ENCODE results near the gene KCNAB1.

The KCNAB1 gene

GRCh38 chr3:156511987-156512677 is 391.8 kb downstream of the KCNAB1 start:
- DNase-seq: no peak

- DNase-seq: no peak
These were observed 393.2 kb downstream of the KCNAB1 start for GRCh38 chr3:156513619-156514018.

DNA sequence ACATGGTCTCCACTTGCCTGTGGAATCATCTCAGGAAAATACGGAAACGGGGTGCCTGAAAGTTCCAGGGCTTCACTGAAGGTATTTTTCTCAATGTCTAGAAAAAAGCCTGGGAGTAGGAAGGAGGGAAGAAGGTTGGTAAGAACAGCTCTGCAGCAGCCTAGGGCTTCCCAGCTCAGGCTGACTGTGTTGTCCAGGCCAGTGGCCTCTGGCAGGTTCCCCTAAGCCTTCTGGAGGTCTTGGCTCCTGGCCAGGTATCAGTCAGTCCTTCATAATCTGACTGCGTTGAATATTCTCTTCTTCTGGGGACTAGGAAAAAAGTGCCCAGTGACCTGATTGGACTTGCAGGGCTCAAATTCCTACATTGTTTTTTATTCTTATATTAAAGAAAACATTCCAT is 395.9 kb downstream of the KCNAB1 start:
- DNase-seq: no peak

DNA sequence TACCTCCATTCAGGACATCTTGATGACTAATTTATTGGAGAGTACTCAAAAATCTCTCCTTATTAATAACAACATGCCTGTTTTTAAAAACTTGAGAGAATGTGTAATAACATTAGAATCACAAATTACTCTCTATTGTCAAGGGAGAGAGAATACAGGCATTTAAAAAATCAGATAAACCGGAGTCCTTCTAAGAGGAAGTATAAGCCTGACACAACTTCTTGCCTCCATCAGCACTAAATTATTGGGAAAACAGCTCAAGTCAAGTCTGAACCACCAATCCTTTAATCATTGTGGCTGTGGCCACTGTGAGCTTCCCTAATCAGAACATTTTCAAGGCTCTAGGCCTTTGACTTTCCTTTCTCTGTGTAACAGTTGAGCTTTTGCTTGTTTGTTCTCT is 396.6 kb downstream of the KCNAB1 start:
- DNase-seq: no peak

DNA sequence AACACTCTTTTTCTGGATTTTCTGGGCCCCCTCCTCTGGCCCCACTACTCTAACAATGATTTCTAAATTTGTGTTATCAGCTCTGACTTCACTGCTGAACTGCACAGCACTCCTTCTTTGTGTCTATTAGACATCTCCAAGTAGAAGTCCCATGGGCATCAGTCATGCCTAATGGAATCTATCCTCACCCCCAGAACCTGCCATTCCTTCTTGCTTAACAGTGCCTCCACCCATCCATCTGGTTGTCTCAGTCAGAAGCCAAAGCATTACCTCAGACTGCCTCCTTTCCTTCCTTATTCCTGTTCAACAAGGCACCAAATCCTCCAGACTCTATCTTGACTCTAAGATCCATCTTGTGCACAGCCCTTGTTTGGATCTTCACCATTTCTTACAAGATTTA is 398.3 kb downstream of the KCNAB1 start:
- DNase-seq: no peak

DNA sequence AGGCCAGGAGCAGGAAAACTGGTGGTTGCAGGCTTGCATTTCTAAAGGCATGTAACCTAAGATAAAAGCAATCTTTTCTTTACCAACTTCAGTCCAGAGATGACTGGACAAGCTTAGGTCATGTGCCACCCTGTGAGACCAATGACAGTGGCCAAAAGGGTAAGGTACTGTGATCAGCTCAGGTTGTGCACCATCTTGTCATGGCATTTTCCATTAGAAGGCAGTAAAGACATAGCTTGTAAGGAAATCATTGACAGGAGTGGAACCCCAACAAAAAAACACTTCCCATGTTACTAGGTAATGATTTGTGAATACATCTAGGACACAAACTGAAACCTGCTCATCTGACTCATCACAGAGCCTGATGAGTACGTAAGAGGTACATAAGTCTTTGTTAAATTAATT is 399.4 kb downstream of the KCNAB1 start:
- DNase-seq: no peak

DNA sequence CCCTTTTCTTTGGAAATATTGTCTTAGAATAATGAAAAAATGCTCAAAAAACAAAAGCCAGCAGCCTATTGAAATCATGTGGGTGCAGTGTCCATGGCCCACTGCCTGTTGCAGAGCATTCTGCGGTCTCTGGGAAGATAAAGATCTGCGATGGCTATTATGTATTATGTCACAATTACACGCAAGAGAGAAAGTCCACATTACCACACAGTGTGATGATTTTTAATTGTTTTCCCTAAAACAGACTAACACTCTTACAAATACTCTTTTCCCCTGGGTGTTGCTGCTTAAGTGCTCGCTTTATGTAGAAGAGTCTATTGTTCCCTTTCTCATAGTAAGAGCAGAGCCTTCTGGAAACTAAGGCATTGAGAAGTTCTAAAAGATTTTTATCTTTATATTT is 402.3 kb downstream of the KCNAB1 start:
- no peak for DNase-seq

- DNase-seq: no peak
These were observed 405.4 kb downstream of the KCNAB1 start for GRCh38 chr3:156525808-156526207.

- DNase-seq: no peak
These were observed 406.7 kb downstream of the KCNAB1 start for GRCh38 chr3:156527060-156527459.

DNA sequence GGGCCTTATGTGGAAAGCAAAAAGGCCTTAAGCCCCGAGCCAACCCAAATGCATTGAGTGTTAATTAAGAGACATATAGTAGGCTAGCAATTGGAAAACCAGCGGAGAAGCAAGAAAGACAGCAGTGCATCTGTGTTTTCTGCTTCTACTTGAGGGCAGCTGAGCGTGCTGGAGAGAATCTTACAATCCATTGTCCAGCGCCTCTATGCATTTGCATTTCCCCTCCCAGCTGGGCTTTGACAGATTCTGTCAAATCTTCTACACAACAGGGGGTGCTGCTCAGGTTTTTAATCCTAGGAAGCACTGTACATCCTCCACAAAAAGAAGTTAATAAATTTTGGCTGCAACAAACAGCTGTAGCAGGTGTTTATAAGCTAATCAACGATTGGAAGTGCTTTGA is 410.6 kb downstream of the KCNAB1 start:
- no peak for DNase-seq

GRCh38 chr3:156532730-156533129 is 412.4 kb downstream of the KCNAB1 start:
- DNase-seq: no peak

- no peak for DNase-seq
These were observed 412.8 kb downstream of the KCNAB1 start for GRCh38 chr3:156533205-156533604.

GRCh38 chr3:156535162-156535627 is 414.8 kb downstream of the KCNAB1 start:
- peak; percentile 53 for DNase-seq

DNA sequence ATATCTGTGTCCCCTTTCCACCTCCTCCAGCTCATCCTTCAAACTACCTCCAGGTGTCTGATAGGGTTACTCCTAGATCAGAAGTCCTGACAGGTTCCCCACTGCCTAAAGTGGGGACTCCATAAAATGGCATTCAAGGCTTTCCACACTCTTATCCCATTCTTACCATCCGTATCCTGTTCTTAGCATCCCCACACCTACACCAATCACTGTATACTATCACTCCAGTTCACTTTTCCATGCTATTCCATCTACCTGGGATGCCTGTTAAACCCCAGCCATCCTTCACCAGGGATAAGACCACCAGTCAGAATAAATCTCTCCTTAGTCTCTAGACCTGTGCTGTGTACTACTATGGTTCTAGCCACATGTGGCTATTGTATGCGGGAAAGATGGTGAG is 415.4 kb downstream of the KCNAB1 start:
- no peak for DNase-seq

DNA sequence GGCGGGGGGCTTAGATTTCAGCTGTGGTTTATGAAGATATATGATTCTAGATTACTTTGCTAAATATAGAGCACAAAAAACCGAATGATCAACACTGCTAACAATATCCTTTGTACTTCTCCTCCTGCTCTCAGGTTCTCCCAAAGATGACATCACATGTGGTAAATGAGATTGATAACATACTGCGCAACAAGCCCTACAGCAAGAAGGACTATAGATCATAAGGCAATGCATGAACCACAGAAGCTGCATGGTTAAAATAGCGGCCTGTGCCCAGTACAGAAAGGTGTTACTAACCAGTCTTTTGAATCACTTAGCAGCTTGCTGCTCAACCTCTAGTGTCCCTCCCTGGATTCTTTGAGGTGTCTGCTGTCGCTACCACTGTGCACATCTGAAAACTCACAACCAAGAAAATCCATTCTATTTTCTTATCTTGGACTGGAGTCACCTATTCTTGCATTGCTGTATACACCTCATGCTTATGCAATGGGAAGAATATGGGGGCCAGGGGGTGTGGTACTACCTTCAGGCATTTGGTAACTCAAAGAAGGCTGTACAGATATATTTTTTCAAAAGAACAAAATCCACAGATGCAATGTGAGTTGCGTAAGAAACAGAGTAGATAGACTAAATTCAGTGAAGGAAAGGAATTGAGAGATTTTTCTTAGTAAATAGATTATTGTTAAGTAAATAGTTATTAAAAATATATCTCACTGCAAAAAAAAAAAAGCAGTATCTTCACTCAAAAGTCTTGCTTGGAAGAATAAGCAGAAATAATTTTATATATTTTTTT is 416.3 kb downstream of the KCNAB1 start:
- DNase-seq: no peak

GRCh38 chr3:156539051-156539450 is 418.7 kb downstream of the KCNAB1 start:
- no peak for DNase-seq

GRCh38 chr3:156539802-156540201 is 419.4 kb downstream of the KCNAB1 start:
- no peak for DNase-seq

GRCh38 chr3:156542101-156543042 is 422.0 kb downstream of the KCNAB1 start:
- DNase-seq: no peak

DNA sequence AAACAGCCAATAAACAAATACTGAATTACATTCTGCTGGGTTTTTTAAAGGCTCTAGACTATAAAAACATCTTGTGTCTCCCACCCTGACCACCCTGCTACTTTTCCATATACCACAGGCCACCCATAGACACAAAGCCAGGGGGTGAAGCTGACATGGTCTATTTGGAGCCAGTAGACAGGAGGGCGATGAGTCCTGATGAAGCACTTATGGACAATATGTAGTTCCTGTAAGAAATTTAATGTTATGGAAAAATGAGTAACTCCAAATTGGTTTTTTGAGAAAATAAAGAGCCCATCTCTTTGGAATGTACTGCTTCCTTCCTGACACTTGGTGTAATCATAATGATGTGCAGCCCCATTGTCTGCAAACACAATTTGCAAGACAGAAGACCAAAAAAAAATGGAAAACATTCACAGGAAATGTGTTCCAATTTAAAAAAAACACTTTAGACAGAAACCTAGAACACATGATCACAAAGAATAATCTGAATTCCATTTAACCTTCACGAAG is 422.7 kb downstream of the KCNAB1 start:
- DNase-seq: no peak

GRCh38 chr3:156547637-156548036 is 427.3 kb downstream of the KCNAB1 start:
- DNase-seq: no peak

DNA sequence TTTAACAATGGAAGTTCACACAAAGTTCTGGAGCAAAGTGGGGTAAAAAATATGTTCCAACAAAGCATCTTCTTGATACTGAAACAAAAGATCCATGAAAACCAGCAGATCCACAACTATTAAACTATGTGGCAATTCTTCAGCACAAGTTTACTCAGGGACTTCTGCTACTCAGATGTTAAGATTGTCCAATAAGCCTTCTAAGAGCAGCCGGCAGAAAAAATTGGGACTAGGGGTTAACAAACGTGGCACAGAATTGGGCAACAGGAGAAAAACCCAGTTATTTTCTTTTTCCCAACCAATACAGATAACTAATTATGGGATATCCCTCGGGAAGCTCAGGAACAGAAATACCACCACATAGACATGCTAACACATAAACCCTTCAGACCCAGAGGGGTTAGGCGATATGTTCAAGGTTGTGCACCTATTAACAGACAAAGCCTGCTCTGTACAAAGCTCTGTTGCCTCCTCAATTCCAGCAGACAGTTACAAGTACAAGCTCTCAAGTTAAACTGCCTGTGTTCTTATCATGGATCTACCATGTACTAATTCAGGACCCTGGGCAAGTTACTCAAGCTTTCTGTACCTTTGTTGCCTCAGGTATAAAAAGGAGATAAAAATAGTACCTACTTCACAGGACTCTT is 427.8 kb downstream of the KCNAB1 start:
- no peak for DNase-seq

GRCh38 chr3:156548902-156549301 is 428.5 kb downstream of the KCNAB1 start:
- DNase-seq: no peak

DNA sequence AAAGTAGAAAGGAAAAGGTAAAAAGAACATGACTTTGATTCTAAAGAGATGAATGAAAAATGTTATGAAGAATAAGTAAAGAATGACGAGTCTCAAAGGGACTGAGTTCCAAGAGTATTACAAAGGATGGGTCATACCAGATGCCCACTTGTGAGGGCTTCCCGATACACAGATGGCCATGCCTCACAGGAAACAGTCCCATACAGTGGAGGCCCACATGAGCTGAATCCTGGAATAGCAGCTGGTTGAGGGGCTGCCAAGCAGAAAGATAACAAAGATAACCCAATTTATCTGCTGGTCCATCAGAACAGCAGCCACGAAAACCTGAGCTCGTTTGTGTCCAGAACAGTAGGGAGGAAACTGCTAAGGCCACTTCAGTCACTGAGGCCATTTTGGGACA is 430.9 kb downstream of the KCNAB1 start:
- DNase-seq: no peak
